Fibroblast of lung (primary cell): ENCODE measurements around the gene ARIH2. TPM values are rescaled to one million over a fixed set of nuclear protein-coding genes. Genes with fewer than 3 reads are reported as not detected.

ENCODE experiments used
- DNase-seq, 2 donors: peaks; one replicate each; pipeline versions ENCODE4 v3.0.0 to v3.0.0-alpha.2; 2010; ENCODE audit warnings: low read depth in 2 of 2
- H2AFZ ChIP-seq: 2 replicates; pipeline ENCODE4 v1.5.1; 2012; ENCODE audit warnings: low read length, control low read depth, inconsistent platforms
- H3K27ac ChIP-seq: 2 replicates; pipeline ENCODE4 v1.5.1; 2011; ENCODE audit warnings: low read length, control low read depth; ENCODE audit not compliant: insufficient read depth
- H3K27me3 ChIP-seq: 2 replicates; pipeline ENCODE4 v1.5.1; 2011; ENCODE audit warnings: mild to moderate bottlenecking, low read length; ENCODE audit not compliant: control insufficient read depth, insufficient read depth
- H3K36me3 ChIP-seq: 2 replicates; pipeline ENCODE4 v1.5.1; 2011; ENCODE audit warnings: low read length; ENCODE audit not compliant: control insufficient read depth, insufficient read depth
- H3K4me1 ChIP-seq: 2 replicates; pipeline ENCODE4 v1.5.1; 2011; ENCODE audit warnings: low read length; ENCODE audit not compliant: control insufficient read depth, insufficient read depth; ENCODE audit errors: extremely low read depth
- H3K4me2 ChIP-seq: 2 replicates; pipeline ENCODE4 v1.5.1; 2011; ENCODE audit warnings: low read length, control low read depth; ENCODE audit not compliant: insufficient read depth; ENCODE audit errors: extremely low read depth
- H3K4me3 ChIP-seq, 4 experiments: fragments of 200-600 bp in 1 of 4; sonication (generic) in 1 of 4; replicated peaks in 1 of 4; 2 replicates each; pipeline ENCODE4 v1.5.1; 2011 to 2016; ENCODE audit warnings: low read length in 4 of 4, low read depth in 3 of 4, mild to moderate bottlenecking in 3 of 4, control low read depth in 2 of 4, inconsistent platforms in 1 of 4, mixed read lengths in 1 of 4; ENCODE audit not compliant: insufficient read depth in 1 of 4; ENCODE audit errors: control extremely low read depth in 1 of 4
- H3K79me2 ChIP-seq: 2 replicates; pipeline ENCODE4 v1.5.1; 2012; ENCODE audit warnings: mild to moderate bottlenecking, low read length, inconsistent platforms; ENCODE audit not compliant: control insufficient read depth, insufficient read depth
- H3K9ac ChIP-seq: 2 replicates; pipeline ENCODE4 v1.5.1; 2011; ENCODE audit warnings: mild to moderate bottlenecking, low read length, control low read depth; ENCODE audit not compliant: insufficient read depth
- H3K9me3 ChIP-seq: 2 replicates; pipeline ENCODE4 v1.5.1; 2012; ENCODE audit warnings: low read depth, low read length; ENCODE audit not compliant: control insufficient read depth, insufficient read depth
- H4K20me1 ChIP-seq: 2 replicates; pipeline ENCODE4 v1.5.1; 2011; ENCODE audit warnings: low read length; ENCODE audit not compliant: control insufficient read depth, insufficient read depth; ENCODE audit errors: extremely low read depth
- EZH2 ChIP-seq: IDR thresholded peaks from 2 replicates; pipeline ENCODE4 v1.5.1; 2012; ENCODE audit warnings: low read length, control low read depth, mild to moderate bottlenecking; ENCODE audit errors: missing control alignments
- polyA plus RNA-seq, 2 donors: library from polyadenylated mRNA; depleted of rRNA in 1 of 2; stranded (reverse) in 1 of 2; unstranded in 1 of 2; fragments of >200 nt; gene quantifications; 2 replicates each; pipeline ENCODE4 v1.2.1, GENCODE V29; 2011 to 2012; ENCODE audit warnings: missing spikeins in 1 of 2
- total RNA-seq: library from RNA; depleted of rRNA; stranded (reverse); fragments of >200 nt; gene quantifications from 2 replicates; pipeline ENCODE4 v1.2.1, GENCODE V29; 2014
- TF ChIP-seq, protein P1 (sequence below), 2 donors: IDR thresholded peaks in 1 of 2; conservative IDR thresholded peaks in 1 of 2; 1 replicate in 1 of 2; 2 replicates in 1 of 2; pipeline ENCODE4 v1.5.1; 2011 to 2012; ENCODE audit warnings: low read length in 2 of 2, control low read depth in 1 of 2, inconsistent platforms in 1 of 2, low read depth in 1 of 2, mild to moderate bottlenecking in 1 of 2

Gene ARIH2
- total and polyA plus RNA-seq, 2 donors (not counting 1 experiment from before 2014, with no cell fraction given) = 71.4 to 91.7 TPM

DNA sequence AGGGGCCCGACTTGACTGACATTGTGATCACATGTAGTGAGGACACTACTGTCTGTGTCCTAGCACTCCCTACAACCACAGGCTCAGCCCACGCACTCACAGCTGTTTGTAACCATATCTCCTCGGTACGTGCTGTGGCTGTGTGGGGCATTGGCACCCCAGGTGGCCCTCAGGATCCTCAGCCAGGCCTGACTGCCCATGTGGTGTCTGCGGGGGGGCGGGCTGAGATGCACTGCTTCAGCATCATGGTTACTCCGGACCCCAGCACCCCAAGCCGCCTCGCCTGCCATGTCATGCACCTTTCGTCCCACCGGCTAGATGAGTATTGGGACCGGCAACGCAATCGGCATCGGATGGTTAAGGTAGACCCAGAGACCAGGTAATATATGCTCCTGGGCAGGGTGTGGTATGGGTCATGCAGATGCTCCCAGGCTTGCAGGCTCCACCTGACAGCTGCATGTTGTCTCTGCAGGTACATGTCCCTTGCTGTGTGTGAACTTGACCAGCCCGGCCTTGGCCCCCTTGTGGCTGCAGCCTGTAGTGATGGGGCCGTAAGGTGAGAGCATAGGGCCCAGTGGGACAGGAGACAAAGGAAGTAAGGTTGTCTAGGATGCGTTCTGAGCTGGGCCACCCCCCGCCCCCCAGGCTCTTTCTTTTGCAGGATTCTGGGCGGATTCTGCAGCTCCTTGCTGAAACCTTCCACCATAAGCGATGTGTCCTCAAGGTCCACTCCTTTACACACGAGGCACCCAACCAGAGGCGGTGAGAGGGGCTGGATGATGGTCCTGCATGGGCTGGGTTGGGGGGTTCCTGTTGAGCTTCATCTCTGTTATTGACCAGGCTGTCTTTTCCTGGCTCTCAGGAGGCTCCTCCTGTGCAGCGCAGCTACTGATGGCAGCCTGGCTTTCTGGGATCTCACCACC, 95.4 kb downstream of the ARIH2 start:
- no peak for DNase-seq
- Histone ChIP-seq H3K27ac (no peak overlapping the region), H4K20me1 (no peaks in the 10 kb centered on the region), H3K4me1 (peaks cover 4% of the 10 kb centered on the region), H3K9ac (no peak overlapping the region), H3K79me2 (peaks cover 36% of the 10 kb centered on the region), H3K4me3 (no peak overlapping the region), H3K36me3 (peaks cover 37% of the 10 kb centered on the region), H3K9me3 (no peaks in the 10 kb centered on the region), H3K27me3 (no peaks in the 10 kb centered on the region), H2AFZ (no peak overlapping the region), H3K4me2 (no peak overlapping the region)
- TF ChIP-seq EZH2 = no peak
- TF ChIP-seq, protein P1, sequence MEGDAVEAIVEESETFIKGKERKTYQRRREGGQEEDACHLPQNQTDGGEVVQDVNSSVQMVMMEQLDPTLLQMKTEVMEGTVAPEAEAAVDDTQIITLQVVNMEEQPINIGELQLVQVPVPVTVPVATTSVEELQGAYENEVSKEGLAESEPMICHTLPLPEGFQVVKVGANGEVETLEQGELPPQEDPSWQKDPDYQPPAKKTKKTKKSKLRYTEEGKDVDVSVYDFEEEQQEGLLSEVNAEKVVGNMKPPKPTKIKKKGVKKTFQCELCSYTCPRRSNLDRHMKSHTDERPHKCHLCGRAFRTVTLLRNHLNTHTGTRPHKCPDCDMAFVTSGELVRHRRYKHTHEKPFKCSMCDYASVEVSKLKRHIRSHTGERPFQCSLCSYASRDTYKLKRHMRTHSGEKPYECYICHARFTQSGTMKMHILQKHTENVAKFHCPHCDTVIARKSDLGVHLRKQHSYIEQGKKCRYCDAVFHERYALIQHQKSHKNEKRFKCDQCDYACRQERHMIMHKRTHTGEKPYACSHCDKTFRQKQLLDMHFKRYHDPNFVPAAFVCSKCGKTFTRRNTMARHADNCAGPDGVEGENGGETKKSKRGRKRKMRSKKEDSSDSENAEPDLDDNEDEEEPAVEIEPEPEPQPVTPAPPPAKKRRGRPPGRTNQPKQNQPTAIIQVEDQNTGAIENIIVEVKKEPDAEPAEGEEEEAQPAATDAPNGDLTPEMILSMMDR (conservative IDR thresholded peaks at IDR 0.05 in 1 of 2, IDR thresholded peaks at IDR 0.05 in 1 of 2; ENCODE audit: low read depth in 1 of 2, low read length in 2 of 2) = peak; percentile 53 to 65

GRCh38 chr3:49015072-49015471, 96.4 kb downstream of the ARIH2 start:
- Histone ChIP-seq H3K9me3 (no peaks in the 10 kb centered on the region), H3K36me3 (peaks cover 37% of the 10 kb centered on the region), H3K79me2 (peaks cover 37% of the 10 kb centered on the region), H3K27ac (no peak overlapping the region), H3K4me2 (no peak overlapping the region), H3K4me3 (no peak overlapping the region), H3K4me1 (peaks cover 9% of the 10 kb centered on the region), H4K20me1 (no peaks in the 10 kb centered on the region), H2AFZ (no peak overlapping the region), H3K9ac (no peak overlapping the region), H3K27me3 (no peaks in the 10 kb centered on the region)
- DNase-seq = no peak
- TF ChIP-seq EZH2 = no peak
- TF ChIP-seq, protein P1 (conservative IDR thresholded peaks at IDR 0.05 in 1 of 2, IDR thresholded peaks at IDR 0.05 in 1 of 2; ENCODE audit: low read depth in 1 of 2, low read length in 2 of 2) = no peak

DNA sequence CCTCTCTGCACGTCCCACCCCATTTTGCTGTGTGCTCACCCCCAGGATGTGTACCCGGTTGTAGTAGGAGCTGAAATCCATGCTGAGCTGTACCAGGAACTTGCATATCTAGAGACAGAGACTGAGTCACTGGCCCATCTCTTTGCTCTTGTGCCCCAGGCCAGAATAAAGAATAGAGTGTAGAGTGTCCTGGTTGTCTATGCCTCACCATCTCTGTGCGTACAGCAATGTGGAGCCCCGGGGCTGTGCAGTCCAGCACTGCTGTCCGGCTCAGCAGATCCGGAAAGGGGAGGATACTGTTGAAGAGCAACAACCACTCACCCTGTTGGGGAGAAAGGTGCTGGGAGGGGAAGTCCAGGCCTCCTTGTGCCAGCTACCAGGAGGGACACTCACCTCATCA, 97.1 kb downstream of the ARIH2 start:
- no peak overlapping the region for H3K27ac ChIP-seq
- no peak overlapping the region for H2AFZ ChIP-seq
- no peak overlapping the region for H3K4me2 ChIP-seq
- TF ChIP-seq, protein P1 (conservative IDR thresholded peaks at IDR 0.05 in 1 of 2, IDR thresholded peaks at IDR 0.05 in 1 of 2; ENCODE audit: low read depth in 1 of 2, low read length in 2 of 2) = no peak
- no peak for TF ChIP-seq EZH2
- H4K20me1 ChIP-seq = no peaks in the 10 kb centered on the region
- H3K4me1 ChIP-seq = peaks cover 9% of the 10 kb centered on the region
- DNase-seq = no peak
- no peak overlapping the region for H3K9ac ChIP-seq
- no peaks in the 10 kb centered on the region for H3K27me3 ChIP-seq
- H3K4me3 ChIP-seq = no peak overlapping the region
- peaks cover 37% of the 10 kb centered on the region for H3K36me3 ChIP-seq
- peaks cover 43% of the 10 kb centered on the region for H3K79me2 ChIP-seq
- no peaks in the 10 kb centered on the region for H3K9me3 ChIP-seq
